Epidermal melanocyte (primary cell): ENCODE results near the gene GPHA2.

Source experiments
- DNase-seq: peaks from one replicate; pipeline ENCODE4 v3.0.0; 2011; ENCODE audit warnings: low spot score; ENCODE audit not compliant: insufficient read length

The GPHA2 gene

GRCh38 chr11:64910451-64911093 is 25.1 kb downstream of the GPHA2 start:
- no peak for DNase-seq

- no peak for DNase-seq
Observed at GRCh38 chr11:64909653-64910343, 25.9 kb downstream of the GPHA2 start.

GRCh38 chr11:64908766-64909165 is 26.9 kb downstream of the GPHA2 start:
- DNase-seq = no peak

GRCh38 chr11:64906314-64906635 is 29.4 kb downstream of the GPHA2 start:
- DNase-seq = no peak

- DNase-seq = no peak
Observed at GRCh38 chr11:64905516-64906313, 30.0 kb downstream of the GPHA2 start.

- no peak for DNase-seq
Observed at GRCh38 chr11:64903291-64903833, 32.3 kb downstream of the GPHA2 start.

- DNase-seq = no peak
Observed at GRCh38 chr11:64902102-64902900, 33.4 kb downstream of the GPHA2 start.

- DNase-seq = no peak
Observed at GRCh38 chr11:64900774-64901173, 34.9 kb downstream of the GPHA2 start.

- DNase-seq = no peak
Observed at GRCh38 chr11:64900263-64900678, 35.4 kb downstream of the GPHA2 start.

GRCh38 chr11:64898541-64898940 is 37.2 kb downstream of the GPHA2 start:
- no peak for DNase-seq

- DNase-seq = no peak
Observed at GRCh38 chr11:64898076-64898445, 37.6 kb downstream of the GPHA2 start.

GRCh38 chr11:64897381-64898075 is 38.2 kb downstream of the GPHA2 start:
- no peak for DNase-seq

GRCh38 chr11:64896448-64897022 is 39.2 kb downstream of the GPHA2 start:
- no peak for DNase-seq

GRCh38 chr11:64894812-64895452 is 40.8 kb downstream of the GPHA2 start:
- DNase-seq = no peak

- peak; percentile 89 for DNase-seq
Observed at GRCh38 chr11:64894070-64894811, 41.5 kb downstream of the GPHA2 start.

- DNase-seq = no peak
Observed at GRCh38 chr11:64893194-64894069, 42.3 kb downstream of the GPHA2 start.

GRCh38 chr11:64892838-64893193 is 42.9 kb downstream of the GPHA2 start:
- no peak for DNase-seq

GRCh38 chr11:64892411-64892831 is 43.3 kb downstream of the GPHA2 start:
- no peak for DNase-seq
